ENCODE data around the gene MACROD1.
A peak's percentile ranks its signal among the peaks of the same experiment; 100 is the strongest.

DNA sequence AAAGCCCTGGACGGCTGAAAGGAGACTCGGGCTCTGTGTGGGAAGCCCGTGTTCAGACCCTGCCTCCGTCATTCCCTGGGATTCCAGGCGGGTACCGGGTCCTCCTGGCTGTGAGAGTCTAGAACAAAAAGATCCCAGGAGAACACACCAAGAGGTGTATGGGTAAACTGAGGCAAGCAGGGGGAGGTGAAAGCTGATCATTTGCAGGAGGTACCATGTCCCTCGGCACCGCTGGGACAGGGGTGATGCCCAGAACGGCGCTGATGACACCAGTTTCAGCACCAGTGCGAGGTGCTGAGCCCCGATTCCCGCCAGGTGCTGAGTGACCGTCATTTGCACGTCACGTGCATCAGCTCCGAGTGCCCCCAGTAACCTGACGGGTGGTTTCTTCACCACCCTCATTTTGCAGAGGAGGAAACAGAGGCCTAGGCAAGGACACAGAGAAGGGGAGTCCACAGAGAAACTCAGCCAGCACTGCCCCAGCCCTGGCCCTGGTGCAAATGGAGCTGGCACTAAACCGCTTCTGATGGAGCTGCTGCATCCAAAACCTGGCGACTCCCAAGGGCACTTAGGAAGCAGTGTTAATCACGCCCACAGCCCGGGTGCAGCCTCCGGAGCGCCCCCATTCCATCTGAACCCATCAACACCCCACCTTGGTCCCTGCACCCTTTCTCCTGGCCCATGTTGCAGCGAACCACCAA lies 16.8 kb downstream of the MACROD1 start:
- TF ChIP-seq, protein P1, sequence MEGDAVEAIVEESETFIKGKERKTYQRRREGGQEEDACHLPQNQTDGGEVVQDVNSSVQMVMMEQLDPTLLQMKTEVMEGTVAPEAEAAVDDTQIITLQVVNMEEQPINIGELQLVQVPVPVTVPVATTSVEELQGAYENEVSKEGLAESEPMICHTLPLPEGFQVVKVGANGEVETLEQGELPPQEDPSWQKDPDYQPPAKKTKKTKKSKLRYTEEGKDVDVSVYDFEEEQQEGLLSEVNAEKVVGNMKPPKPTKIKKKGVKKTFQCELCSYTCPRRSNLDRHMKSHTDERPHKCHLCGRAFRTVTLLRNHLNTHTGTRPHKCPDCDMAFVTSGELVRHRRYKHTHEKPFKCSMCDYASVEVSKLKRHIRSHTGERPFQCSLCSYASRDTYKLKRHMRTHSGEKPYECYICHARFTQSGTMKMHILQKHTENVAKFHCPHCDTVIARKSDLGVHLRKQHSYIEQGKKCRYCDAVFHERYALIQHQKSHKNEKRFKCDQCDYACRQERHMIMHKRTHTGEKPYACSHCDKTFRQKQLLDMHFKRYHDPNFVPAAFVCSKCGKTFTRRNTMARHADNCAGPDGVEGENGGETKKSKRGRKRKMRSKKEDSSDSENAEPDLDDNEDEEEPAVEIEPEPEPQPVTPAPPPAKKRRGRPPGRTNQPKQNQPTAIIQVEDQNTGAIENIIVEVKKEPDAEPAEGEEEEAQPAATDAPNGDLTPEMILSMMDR (IDR thresholded peaks at IDR 0.05), result peak in 1 of 5 experiments; percentile 19
- no peak for TF ChIP-seq EP300 (IDR thresholded peaks at IDR 0.05)
